HEK293 (cell line): ENCODE data around the gene CCDC201.

Experiments
- CTCF ChIP-seq: fragments of 450-650 bp; formaldehyde crosslinking; IDR thresholded peaks from 2 replicates; pipeline ENCODE4 v1.5.1; 2016; ENCODE audit warnings: missing biosample characterization, missing genetic modification characterization
- GLI4 ChIP-seq: fragments of 450-650 bp; formaldehyde crosslinking; IDR thresholded peaks from 2 replicates; pipeline ENCODE4 v1.5.1; 2016; ENCODE audit warnings: missing biosample characterization, missing genetic modification characterization
- HIC1 ChIP-seq: fragments of 450-650 bp; formaldehyde crosslinking; IDR thresholded peaks from 2 replicates; pipeline ENCODE4 v1.5.1; 2016; ENCODE audit warnings: missing biosample characterization, missing genetic modification characterization
- TSHZ1 ChIP-seq: fragments of 450-650 bp; formaldehyde crosslinking; IDR thresholded peaks from 2 replicates; pipeline ENCODE4 v1.5.1; 2016; ENCODE audit warnings: missing biosample characterization, missing genetic modification characterization, borderline replicate concordance
- ZBTB10 ChIP-seq: fragments of 450-650 bp; formaldehyde crosslinking; IDR thresholded peaks from 2 replicates; pipeline ENCODE4 v1.5.1; 2016; ENCODE audit warnings: missing biosample characterization, missing genetic modification characterization
- ZNF132 ChIP-seq: fragments of 450-650 bp; formaldehyde crosslinking; IDR thresholded peaks from 2 replicates; pipeline ENCODE4 v1.5.1; 2017; ENCODE audit warnings: missing biosample characterization, missing genetic modification characterization, borderline replicate concordance

DNA sequence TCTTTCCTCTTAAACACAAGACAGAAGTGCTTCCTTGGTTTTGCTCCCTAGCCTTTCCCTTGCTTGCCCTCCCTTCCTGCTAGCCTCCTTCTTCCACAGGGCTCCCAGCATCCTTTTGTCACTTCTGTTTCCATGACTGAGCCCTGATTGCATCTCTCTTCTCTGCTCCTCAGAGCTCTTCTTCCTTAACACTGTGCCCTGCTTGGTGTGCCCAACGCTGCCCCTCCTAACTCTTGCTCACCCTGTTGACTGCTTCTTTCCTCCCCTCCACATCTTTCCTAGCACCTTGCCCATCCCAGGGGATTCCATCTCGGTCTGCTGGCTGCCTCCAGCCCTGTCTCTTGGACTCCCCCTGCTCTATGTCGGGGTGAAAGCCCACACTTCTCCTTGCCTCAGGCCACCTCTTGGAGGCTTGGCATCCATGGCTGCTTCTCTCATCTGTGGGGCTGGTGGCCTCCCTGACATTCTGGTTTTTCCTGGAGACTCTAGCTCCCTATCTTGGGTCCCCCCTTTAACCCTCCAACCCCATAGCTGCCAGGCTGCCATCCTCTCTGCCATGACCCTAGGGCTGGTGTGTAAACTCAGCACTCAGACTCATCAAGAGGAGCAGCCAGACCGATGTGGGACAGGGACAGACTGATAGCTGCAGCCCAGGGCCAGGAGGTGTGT, 21.2 kb upstream of the CCDC201 start:
- no peak for TF ChIP-seq HIC1 (tag by site-specific recombination)
- TF ChIP-seq ZBTB10 (tag by site-specific recombination) = no peak
- no peak for TF ChIP-seq CTCF (tag by site-specific recombination)
- TF ChIP-seq ZNF132 (tag by site-specific recombination) = no peak
- TF ChIP-seq TSHZ1 (tag by site-specific recombination) = no peak
- no peak for TF ChIP-seq GLI4 (tag by site-specific recombination)
